AML-193 (cell line): Measurements from ENCODE around the gene KIF2C.
"Not testable (repeated sequence)": the region's sequence is repeated elsewhere in the genome, so short reads cannot be mapped to it uniquely, and the experiment has no call there.

Source experiments
- DNase-seq, 2 experiments: peaks; one replicate each; lab custom pipeline; 2025; lab: John Stamatoyannopoulos, UW

The KIF2C gene

DNA sequence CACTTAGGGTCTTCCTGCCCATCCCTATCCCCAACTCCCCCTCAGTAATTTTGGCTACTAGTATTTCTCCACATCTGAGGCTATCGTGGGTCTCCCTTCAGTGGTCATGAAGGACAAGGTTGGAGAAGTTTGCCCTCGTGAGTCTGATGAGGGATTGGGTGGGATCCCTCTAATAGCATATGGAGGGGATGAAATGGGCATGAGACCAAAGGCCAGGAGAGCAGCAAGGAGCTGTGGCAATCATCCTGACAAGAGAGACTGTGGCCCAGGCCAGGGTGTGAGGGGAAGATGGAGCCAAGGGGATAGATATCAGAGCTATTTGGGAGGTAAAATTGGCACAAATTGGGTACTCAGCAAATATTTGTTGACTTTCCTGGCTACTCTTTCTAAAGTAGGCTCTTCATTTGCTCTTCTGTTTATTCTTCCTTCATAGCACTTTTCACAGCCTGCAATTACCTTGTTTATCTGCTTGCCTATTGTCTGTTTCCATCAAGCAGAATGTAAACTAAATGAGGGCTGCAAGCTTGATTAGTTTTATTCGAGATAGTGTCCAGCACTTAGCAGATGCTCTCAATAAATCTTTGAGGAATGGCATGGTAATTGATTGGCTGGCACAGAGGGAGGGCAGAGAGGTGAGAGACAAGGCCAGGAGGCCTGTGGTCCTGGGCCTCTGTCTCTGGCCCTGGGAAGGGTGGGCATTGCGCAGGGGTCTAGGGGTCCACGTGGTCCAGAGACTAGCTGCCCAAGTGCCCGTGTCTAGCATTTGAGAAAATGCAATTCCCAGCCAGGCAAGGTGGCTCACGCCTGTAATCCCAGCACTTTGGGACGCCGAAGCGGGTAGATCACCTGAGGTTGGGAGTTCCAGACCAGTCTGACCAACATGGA is 59.1 kb downstream of the KIF2C start:
- DNase-seq: no peak

DNA sequence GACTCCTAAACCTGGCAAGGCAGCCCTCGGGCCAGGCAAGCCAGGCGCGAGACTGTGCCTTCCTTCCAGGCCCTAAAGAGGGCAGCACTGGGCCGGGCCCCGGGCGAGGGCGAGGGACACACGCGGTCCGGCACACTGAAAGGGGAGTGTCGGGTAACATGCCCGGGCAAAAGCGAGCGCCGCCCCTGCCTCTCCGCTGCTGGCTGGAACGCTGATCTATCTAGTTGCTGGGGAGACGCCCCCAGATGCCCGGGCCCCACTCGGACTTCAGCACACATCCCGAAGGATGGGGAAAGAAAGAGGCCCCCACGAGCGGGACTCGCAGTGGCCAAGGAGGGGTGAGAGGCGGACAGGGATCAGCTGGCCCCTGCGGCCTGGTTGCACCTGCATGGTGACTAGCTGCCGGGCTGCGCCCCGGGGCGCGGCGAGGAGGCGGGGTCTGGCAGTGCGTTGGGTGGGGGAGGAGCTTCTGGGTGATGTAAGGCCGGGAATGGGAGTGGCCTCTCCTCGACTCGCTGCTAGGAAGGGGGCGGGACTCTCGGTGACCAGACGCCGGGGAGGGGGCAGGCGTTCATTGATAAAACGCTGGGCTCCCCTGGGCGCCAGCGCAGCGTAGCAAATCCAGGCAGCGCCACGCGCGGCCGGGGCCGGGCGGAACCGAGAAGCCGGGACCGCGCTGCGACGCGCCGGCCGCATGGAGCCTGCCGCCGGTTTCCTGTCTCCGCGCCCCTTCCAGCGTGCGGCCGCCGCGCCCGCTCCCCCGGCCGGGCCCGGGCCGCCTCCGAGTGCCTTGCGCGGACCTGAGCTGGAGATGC is 60.3 kb downstream of the KIF2C start, which contains the start of gene PLK3:
Gene PLK3 (plus strand): TSS at position 608 of the 815 bp plus-strand sequence. CDS start 87 bp downstream, at position 695.
- peak; percentile 89 to 91 for DNase-seq

- no peak for DNase-seq
Observed at GRCh38 chr1:44801491-44802305, 62.1 kb downstream of the KIF2C start.

GRCh38 chr1:44802306-44803061 is 62.8 kb downstream of the KIF2C start:
- DNase-seq: no peak

DNA sequence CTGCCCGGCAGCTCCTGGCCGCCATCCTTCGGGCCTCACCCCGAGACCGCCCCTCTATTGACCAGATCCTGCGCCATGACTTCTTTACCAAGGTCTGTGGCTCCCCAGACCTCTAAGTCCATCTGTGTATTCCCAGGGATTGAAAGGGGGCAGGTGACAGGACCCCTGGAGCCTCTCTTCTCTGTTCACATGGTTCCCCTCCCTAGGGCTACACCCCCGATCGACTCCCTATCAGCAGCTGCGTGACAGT is 63.4 kb downstream of the KIF2C start:
- DNase-seq: no peak

DNA sequence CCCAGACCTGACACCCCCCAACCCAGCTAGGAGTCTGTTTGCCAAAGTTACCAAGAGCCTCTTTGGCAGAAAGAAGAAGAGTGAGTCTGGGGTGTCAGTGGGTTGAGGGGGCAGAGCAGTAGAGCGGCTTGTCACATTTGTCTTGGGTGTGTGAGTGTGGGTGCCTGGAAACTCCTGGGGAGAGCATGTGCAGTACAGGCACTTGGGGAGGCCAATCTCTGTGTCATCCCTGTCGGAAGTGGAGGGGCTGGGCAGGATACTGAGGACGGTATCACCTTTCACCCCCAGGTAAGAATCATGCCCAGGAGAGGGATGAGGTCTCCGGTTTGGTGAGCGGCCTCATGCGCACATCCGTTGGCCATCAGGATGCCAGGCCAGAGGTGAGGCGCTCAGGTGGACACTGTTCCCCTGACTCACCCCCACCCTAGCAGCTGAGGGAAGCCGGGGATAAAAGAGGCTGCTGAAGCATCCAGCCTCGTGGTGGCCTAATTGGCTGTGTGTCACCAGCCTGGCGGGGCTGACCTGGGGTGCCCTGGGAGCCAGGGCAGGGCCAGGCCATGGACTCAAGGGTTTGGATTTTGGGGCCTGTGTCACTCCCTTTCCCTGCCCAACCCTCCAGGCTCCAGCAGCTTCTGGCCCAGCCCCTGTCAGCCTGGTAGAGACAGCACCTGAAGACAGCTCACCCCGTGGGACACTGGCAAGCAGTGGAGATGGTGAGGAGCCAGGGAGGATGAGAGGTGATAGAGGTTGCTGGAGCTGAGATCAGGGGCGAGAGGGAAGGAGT is 63.9 kb downstream of the KIF2C start:
- DNase-seq: no peak

GRCh38 chr1:44805311-44806024 is 65.8 kb downstream of the KIF2C start:
- no peak for DNase-seq

GRCh38 chr1:44806025-44806703 is 66.5 kb downstream of the KIF2C start:
- no peak for DNase-seq

DNA sequence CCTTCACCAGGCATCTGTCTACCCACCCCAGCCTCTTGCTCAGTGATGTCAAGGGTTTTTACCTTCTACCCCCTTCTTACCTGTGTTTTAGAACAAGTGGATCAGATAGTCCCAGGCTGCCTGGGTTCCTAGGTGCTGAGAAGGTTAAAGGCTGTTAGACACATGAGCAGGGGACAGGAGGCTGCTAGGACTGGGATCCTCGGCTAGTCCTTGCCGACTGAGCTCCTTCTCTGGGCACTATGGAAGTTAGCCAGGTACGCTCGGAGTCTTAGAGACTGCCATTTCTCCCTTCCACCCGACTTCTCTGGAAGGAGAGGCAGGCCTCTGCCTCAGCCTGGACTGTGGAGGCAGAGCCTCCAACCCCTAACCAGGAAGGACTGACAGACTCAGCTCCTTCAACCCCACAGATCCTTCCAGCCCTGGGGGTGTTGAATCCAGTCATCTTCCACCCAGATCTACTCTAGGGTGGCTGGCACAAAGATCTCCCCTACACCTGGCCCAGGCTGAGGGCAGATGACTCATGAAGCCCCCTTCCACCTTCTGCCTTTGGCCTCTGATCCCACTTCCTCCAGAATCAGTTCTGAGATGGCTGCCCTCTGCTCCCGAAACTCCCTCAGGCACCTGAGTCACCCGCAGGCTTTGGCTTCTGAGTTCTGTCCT is 67.2 kb downstream of the KIF2C start, which contains the start of gene DYNLT4:
Gene DYNLT4 (minus strand): TSS at position 648 of the 660 bp plus-strand sequence. CDS start 683 bp downstream, outside the sequence.
- DNase-seq: no peak

GRCh38 chr1:44807364-44808062 is 67.9 kb downstream of the KIF2C start:
- DNase-seq: peak; percentile 85 to 89

- no peak for DNase-seq
Observed at GRCh38 chr1:44808063-44808937, 68.7 kb downstream of the KIF2C start, which contains the start of gene BTBD19. Gene BTBD19, plus strand, starts transcription at chr1:44808523. Its CDS starts 298 bp downstream, at chr1:44808821.

- DNase-seq: peak; percentile 90 to 91
Observed at GRCh38 chr1:44808938-44809917, 69.6 kb downstream of the KIF2C start.

- peak; percentile 53 to 70 for DNase-seq
Observed at GRCh38 chr1:44810101-44810761, 70.6 kb downstream of the KIF2C start.

GRCh38 chr1:44810762-44811105 is 71.1 kb downstream of the KIF2C start:
- DNase-seq: not testable (repeated sequence)

DNA sequence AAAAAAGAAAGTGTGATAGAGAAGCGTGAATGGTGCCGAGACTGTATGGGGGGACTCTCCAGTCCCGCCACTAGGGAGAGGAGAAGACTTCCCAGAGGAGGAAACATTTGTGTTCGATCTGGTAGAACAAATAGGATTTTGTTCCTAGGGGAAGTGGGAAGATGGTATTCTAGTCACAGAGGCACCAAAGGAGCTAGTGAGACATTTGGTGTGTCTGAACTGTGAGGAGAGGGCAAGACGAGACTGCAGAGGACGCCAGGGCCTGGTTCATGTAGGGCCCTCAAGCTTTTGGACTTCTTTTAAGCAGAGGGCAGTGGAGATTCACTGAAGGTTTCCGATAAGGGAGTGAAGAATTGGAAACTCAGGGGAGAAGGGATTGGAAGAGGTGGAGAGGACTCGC is 71.6 kb downstream of the KIF2C start:
- DNase-seq: no peak
